PC-9 (cell line): ENCODE results near the gene ADH1C.

Experiments used
- CTCF ChIP-seq: fragments of 200-600 bp; sonication (generic); conservative IDR thresholded peaks from 2 replicates; pipeline ENCODE4 v1.6.1; 2017; ENCODE audit warnings: mixed run types, antibody characterized with exemption, mild to moderate bottlenecking, moderate library complexity
- EZH2 ChIP-seq: fragments of 200-600 bp; sonication (generic); IDR thresholded peaks from 2 replicates; pipeline ENCODE4 v1.8.0; 2017; ENCODE audit warnings: antibody characterized with exemption, low read depth

- TF ChIP-seq EZH2: no peak
- TF ChIP-seq CTCF: no peak
Observed at GRCh38 chr4:99314211-99314610, 38.3 kb downstream of the ADH1C start.
